Stimulated activated CD4-positive, alpha-beta T cell treated with anti-CD3 and anti-CD28 coated beads, Interleukin-4, amount 100 ng/mL, for 24 hours (primary cell): ENCODE data around the gene ATP7B.
"Not testable (repeated sequence)": the region's sequence is repeated elsewhere in the genome, so short reads cannot be mapped to it uniquely, and the experiment has no call there.

Experiments used
- DNase-seq: peaks from one replicate; pipeline ENCODE4 v3.0.0-alpha.2; 2020

The ATP7B gene

GRCh38 chr13:52005841-52006522 lies 5.3 kb downstream of the ATP7B start:
- no peak for DNase-seq

GRCh38 chr13:52004511-52005170 lies 6.6 kb downstream of the ATP7B start:
- DNase-seq, result no peak

GRCh38 chr13:52003541-52003940 lies 7.7 kb downstream of the ATP7B start:
- DNase-seq, result no peak

- DNase-seq, result no peak
Observed at GRCh38 chr13:52002361-52002760, 8.9 kb downstream of the ATP7B start.

GRCh38 chr13:52001120-52001731 lies 10.0 kb downstream of the ATP7B start:
- no peak for DNase-seq

- DNase-seq, result no peak
Observed at GRCh38 chr13:51999921-52000320, 11.3 kb downstream of the ATP7B start.

- DNase-seq, result no peak
Observed at GRCh38 chr13:51999510-51999911, 11.7 kb downstream of the ATP7B start.

GRCh38 chr13:51998723-51999509 lies 12.3 kb downstream of the ATP7B start:
- DNase-seq, result no peak

GRCh38 chr13:51997641-51998330 lies 13.5 kb downstream of the ATP7B start:
- no peak for DNase-seq

- DNase-seq, result no peak
Observed at GRCh38 chr13:51997186-51997585, 14.1 kb downstream of the ATP7B start.

GRCh38 chr13:51996641-51997040 lies 14.6 kb downstream of the ATP7B start:
- no peak for DNase-seq

- no peak for DNase-seq
Observed at GRCh38 chr13:51995677-51996551, 15.3 kb downstream of the ATP7B start.

GRCh38 chr13:51993713-51994112 lies 17.5 kb downstream of the ATP7B start:
- DNase-seq, result no peak

- no peak for DNase-seq
Observed at GRCh38 chr13:51988988-51989618, 22.1 kb downstream of the ATP7B start.

GRCh38 chr13:51984904-51985303 lies 26.3 kb downstream of the ATP7B start:
- DNase-seq, result not testable (repeated sequence)

- DNase-seq, result not testable (repeated sequence)
Observed at GRCh38 chr13:51983292-51983691, 28.0 kb downstream of the ATP7B start.

- no peak for DNase-seq
Observed at GRCh38 chr13:51981355-51981754, 29.9 kb downstream of the ATP7B start.

- no peak for DNase-seq
Observed at GRCh38 chr13:51980908-51981307, 30.3 kb downstream of the ATP7B start.

- no peak for DNase-seq
Observed at GRCh38 chr13:51978796-51979556, 32.3 kb downstream of the ATP7B start.

GRCh38 chr13:51977625-51978024 lies 33.6 kb downstream of the ATP7B start:
- no peak for DNase-seq
